HG03442 (cell line): ENCODE measurements around the gene PIK3R6.
"Not testable (repeated sequence)": the region's sequence is repeated elsewhere in the genome, so short reads cannot be mapped to it uniquely, and the experiment has no call there.

ENCODE experiments used
- ATAC-seq: cut with Tn5 transposase; IDR thresholded peaks from one replicate; pipeline ENCODE4 v1.9.1; 2021; ENCODE audit warnings: mild to moderate bottlenecking, moderate library complexity; ENCODE audit not compliant: unreplicated experiment

PIK3R6 gene

DNA sequence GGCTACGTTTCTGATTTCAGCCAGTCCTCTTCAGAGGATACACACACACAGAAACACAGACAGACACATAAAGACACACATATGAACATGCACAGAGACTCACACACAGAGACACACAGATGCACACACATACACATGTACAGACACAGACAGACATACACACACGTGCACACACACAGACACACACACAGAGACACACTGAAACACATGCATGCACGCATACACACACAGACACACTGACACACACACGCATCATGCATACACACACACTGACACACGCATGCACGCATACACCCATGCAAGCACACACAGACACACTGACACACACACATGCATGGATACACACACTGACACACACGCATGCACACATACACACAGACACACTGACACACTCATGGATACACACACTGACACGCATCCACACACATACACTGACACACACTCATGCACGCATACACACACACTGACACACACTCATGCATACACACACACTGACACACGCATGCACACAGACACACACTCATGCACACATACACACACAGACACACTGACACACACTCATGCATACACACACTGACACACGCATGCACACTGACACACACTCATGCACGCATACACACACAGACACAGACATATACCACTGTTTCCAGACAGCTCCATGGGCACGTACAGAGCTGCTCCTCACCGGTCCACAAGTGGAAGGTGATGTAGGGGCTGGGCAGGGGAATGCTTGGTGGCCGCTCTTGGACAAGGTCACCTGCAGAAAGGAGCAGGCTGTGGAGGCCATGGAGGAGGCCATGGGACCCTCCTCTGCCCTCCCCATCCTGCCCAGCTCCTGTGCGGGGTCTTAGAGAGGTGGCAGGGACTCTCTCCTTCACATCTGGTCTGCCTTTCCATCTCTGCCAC is 38.2 kb downstream of the PIK3R6 start:
- no peak for ATAC-seq

DNA sequence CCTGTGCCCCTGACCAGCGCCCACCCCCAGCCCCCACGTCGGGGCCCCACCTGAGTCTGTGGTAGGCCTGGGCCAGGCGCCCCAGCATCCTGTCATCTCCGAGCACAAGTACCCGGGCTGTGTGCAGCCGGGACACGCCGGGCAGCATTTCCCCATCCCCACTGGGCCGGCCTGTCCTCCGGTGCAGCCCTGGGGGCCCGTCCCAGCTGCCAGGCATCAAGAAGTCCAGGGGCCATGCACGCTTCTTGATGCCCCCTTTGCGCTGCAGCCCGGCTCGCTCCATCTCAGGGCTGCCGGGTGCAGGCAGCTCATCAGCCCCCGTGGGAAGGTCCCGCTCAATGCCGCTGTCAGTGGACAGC is 39.0 kb downstream of the PIK3R6 start:
- ATAC-seq = no peak

DNA sequence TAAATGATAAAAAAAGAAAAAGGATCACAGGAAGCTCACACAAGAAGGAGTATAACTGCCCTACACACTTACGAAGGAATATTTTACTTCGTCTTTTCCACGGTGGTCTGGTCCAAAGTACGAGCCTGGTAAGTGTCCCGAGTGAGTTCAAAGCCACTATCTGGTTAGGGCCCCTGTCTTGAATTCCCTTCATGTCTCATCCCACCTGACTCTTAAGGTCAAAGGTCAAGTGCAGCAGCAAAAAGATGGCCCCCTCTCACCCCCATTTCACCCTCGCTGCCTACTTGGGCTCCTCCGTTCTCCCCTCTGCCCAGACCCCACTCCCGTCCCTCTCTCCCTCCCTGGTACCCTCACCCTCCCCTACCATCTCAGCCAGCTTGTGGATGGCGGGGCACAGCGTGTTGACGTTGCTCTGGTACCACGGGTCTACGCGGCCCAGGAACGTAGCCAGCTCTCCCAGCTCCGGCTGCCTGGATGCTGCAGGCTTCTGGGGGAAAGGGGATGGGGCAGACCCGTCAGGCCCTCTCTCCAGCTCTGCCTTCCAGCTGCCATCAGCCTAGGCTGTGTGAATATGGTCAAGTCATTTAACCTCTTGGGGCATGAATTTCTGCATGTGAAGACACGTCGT is 40.6 kb downstream of the PIK3R6 start:
- no peak for ATAC-seq

DNA sequence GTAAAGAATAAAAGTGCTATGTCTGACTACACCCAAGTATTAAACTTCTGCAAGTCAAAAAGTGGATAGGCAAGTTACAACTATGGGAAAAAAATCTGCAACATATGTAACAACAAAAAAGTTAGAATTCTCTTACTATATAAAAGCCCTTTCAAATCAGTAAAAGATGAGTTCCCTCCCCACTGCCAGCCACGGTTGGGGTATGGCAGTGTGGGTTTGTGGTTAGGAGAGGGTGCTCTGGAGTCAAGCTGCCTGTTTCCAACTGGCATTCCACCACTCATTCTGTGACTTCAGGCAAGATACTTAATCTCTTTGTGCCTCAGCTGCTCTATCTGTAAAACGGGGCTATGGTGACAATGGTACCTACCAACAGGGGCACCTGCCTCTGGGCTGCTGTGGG is 41.7 kb downstream of the PIK3R6 start:
- ATAC-seq = no peak

DNA sequence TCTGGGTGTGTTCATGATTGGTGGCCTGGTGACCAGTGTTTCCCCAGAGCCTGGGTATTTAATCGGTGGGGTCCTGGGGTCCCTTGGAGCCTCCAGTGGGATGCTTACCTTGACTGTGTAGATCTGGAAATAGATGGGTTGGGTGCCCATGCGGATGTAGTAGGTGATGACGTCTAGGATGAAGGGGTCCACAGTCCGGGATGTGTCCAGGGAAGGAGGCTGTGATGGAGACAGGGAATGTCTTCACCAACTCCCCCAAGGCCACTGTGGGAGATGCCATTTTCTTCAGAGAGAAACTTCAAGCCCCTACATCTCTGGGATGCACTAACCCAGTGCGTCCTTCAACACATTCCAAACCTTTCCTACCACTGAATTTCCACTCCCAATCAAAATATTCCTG is 44.2 kb downstream of the PIK3R6 start:
- ATAC-seq = no peak

DNA sequence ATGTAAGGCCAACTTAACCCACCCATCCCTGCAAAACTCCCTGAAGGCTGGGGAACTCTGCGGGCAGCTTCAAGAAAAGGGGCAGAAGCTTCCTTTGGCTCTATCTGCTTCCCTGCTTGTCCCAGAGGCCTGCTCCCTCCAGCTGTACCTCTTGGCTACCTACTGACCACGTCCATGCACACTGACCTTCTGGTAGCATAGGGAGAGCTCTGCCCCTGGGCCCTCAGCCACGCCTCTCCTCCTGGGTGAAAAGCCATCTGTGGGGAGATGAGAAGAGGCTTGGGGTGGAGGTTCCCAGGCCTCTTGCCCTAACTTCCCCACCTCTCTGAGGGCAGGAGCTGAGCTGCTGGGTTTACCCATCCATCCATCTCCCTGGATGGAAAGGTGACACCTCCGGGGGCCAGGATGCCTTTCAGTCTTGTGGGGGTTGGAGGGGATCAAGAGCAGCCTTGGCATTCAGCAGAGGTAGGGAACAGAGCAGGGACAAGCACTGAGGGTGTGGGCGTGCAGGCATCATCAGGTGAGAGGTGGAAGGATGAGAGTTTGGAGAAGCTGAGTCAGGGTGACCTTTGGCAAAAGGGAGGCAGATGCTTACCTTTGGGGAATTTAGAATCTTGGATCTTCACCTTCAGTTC is 45.0 kb downstream of the PIK3R6 start:
- ATAC-seq = no peak

DNA sequence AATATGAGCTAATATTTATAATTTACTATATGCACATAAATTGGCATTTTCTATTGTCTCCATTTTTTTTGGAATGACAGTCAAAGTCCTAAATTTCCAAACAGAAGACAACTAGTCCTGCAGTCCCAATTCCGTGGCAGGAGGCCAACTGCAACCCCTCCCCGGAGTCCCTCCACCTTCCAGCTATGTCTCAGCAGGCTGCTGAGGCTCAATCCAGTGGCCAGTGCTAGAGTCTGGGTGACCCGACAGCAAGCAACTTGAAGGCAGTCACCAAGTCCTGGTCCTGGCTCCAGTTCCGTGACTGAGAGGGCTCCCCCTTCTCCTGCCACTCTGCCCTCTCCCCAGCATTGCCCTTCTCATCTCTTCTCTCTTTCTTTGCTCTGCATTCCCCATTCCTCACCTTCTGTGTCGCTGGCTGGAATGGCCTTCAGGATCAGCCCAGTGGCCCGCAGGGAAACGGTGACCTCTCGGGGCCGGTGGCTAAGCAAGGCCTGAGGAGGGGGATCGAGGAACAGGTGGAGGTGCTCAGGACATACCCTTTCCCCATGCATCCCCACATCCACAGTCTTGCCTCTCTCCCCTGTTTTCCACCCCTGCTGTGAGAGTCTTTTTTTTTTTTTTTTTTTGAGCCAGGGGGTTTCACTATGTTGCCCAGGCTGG is 45.9 kb downstream of the PIK3R6 start:
- no peak for ATAC-seq

DNA sequence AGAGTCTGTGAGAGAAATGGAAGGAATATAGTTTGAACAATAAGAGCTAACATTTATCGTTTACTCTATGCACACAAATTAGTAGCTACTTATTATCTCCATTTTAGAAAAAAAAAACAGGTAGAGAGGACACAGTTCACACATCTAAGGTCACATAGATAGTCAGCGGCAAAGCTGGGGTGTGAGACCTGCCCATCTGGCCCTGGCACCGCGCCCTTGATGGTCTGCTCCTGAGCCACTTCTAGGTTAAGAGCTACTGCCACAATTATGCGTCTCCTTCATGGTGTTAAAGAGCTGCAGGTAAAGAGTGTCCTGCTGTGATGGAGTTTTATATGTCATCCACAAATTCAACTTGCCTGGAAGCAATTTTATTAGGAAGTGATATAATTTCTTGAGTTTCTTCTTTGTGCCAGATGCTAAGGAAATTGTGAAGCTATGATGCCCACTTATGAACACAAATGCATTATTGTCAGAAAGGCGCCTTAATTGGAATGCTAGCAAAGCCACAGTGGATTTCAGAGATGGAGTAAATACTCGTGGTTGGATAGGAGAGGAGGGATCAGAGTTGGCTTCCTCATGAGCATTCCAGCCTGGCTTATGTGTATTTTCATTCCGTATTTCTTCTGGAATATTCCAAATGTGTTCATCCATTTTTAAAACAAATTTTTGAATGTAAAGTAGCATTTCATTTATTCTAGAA is 47.0 kb downstream of the PIK3R6 start:
- no peak for ATAC-seq

DNA sequence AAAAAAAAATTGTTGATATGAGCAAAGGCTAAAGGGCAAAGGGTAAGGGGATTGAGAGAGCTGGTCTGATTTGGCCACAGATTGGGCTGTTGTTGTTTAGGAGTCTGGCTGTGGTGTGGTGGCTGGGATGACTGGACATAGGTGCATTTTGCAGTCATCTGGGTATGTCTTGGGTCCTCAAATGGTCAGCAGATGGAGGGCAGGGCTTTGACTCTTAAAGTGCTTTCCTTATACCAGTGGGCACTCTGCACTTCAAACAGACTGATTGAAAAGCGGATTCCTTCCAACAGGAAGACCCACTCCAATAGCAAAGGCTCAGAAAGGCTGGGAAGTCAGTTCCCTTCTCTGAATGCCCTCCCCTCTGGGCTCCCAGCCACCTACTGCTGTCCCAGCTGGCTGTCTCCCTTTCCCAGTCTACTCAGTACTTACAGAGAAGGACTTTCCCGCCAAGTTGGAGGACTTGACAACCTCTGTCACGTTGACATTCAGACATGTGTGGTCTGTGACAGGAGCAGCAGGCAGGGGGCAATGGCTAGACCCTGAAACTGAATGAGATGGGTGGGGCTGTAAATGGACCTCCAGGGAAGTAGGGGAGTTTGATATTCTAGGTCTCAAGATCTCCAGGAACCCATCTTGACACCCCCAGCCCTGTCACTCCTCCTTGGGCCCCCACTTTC is 48.7 kb downstream of the PIK3R6 start:
- no peak for ATAC-seq

DNA sequence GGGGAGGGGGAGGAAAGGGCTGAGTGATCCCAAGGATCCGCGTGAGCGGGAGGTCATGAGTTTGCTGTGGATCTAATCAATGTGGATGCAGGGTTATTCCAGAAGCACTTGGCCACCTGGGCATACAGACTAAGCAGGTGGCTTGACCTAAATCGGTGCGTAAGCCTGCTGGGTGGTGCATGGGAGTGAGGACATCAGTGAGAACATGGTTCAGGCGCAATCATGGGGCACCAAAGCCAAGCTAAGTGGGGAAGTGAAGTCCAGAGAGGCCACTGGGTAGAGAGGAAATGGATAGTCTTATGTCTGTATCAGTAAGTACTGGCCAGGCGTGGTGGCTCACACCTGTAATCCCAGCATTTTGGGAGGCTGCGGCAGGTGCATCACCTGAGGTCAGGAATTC is 49.4 kb downstream of the PIK3R6 start:
- no peak for ATAC-seq

DNA sequence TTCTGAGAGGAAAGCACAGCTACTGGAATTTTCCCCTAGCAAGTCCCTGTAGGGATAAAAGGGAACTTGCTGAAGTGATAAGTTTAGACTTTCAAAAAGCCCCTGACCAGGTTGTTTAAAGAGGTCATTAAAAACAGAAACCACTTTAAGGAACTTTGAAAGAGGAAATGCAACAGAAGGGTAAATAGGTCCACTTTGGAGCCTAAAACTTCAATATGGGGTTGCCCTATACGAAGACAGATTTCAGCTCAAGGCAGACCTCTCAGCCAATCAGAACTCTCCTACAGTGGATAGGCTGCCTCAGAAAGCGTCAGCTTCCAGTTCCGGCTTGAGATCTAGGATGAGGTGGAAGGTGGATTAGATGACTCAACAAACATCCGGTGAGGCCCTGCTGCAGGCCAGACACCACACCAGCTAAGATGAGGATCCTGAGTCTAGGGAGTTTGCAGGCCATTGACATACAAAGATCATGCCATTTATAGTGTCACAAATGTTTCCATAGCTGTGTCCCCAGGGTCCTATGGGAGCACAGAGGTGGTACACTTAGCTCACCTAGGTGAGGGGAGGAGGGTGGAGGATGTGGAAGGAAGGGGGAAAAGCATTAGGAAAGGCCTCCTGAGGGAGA is 60.4 kb downstream of the PIK3R6 start:
- ATAC-seq = peak; percentile 86

DNA sequence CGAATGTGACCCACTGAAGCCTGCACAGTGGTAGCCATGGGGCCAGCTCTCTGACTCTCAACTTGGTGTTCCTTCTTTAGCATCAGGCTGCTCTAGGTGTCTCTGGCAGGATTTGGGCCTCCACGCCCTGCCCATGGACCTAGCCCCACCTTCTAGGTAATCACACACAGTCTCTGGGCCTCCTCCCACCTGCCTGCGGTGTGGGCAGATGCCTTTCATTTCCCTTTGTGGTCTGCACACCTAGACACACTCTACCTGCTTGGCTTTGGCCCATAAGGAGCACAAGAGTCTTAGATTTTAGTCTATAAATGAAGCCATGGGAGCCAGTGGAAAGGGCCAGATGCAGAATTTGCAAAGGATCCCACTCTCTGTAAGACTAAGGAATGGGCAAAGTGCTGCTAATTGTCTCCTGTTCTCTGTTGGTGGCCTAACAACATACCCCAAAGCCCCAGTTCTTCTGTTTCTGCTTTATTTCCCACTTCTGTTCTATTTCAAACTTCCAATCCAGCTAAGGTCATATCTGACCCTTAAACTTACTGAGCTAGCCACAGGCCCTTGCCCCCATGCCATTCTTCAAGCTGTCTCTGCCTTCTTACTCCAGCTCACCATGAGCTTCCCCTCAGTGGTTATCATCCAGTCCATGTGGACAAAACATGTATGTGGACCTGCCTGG is 61.1 kb downstream of the PIK3R6 start:
- ATAC-seq = no peak

DNA sequence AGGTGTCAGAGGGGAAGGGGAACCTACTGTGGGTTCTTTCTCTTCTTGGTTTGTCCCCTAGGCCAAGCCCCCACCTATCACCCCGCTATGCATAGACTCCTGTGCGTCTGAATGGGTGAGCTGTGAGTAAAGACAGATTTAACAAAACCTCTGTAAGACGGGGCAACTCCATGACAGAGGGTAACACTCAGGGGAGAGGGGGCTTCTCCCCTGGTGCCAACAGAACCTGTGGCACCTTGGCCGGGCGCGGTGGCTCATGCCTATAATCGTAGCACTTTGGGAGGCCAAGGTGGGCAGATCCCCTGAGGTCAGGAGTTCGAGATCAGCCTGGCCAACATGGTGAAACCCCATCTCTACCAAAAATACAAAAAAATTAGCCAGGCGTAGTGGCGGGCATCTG is 62.1 kb downstream of the PIK3R6 start:
- not testable (repeated sequence) for ATAC-seq

DNA sequence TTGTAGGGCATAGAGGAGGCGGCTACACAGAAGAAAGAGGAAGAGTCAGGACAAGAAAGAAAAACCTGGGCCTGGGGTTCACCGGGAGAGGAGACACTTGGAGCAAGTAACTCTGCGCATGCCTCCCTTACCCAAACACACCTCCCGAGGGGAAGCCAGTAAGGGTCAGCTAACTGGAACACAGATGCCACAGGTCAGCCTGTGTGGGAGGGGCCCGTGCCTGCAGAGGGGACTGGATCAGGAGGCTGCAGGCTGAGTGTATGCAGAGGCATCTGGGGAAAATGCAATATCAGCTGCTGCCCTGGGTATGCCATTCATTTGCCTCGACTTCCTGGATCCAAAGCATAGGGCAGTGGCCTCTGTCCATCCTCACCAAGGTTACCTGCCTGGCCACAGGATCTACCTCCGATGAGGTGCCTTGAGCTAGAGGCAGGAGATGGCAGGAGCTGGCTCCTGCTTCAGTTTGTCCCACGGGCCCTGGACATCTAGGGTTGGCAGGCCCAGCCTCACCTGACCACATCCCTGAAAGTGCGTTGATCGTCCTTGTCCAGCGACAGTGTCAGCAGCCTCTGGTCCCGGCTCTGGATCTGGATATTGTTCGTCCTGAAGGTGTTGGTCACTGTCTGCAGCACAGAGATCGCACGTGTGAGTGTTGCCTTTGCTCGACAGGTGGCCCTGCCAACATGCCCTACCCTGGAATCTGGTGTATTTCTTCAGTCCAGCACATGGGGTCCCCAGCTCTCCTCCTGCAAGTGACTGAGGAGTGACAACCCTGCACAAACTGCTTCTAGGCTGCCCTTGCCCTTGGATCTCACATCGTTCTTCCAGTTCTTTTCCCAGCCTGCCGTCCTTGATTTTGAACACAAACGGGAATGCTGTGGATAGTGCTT is 63.7 kb downstream of the PIK3R6 start:
- ATAC-seq = no peak

DNA sequence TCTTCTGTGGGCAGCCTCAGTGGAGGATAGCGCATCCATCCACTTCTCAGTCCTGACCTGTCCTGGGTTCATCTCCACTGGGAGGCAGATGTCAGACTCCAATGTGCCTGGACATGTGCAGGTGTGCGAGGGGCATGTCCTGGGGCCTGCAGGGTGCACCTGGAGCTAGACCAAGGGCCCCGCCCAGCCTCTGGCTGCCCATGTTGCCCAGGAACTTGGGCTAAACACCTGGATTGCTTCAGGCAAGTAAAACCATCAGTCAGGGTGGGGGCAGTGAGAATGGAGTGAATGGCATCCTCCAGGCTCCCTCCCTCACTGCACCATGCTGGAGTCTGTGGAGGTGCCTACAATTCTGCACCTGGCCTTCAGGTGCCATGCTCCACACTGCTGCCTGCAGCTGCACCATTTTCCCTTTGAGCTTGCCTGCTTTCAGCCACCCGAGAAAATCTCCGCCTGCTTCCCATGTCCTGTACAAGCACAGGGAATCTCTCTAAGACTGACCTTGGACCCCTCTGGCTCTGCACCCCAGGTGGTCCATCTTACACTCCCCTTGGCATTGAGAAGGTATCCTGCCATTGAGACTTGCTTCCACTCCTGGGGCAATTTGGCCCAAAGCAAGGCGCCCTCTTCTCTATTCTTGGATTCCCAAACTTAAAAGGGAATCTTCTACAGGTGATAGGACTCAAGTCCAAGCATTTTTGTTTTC is 66.2 kb downstream of the PIK3R6 start:
- no peak for ATAC-seq

DNA sequence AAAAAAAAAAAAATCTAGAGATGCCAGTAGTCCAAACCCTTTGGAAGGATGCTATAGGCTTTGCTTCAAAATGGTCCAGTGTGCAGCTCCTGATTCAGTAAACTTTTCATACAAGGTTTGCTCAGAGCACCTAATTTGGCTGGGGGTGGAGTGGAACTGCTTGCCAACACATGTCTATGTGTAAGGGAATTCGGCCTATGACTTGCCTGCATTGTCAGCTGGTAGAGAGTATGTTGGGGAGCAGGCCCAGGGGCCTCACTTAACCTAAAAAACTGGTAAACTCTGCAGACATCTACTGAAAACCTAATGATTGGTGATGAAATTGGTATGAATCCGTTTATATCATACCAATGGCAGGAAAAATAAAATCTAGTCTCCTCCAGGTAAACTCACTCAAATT is 66.8 kb downstream of the PIK3R6 start:
- ATAC-seq = no peak

DNA sequence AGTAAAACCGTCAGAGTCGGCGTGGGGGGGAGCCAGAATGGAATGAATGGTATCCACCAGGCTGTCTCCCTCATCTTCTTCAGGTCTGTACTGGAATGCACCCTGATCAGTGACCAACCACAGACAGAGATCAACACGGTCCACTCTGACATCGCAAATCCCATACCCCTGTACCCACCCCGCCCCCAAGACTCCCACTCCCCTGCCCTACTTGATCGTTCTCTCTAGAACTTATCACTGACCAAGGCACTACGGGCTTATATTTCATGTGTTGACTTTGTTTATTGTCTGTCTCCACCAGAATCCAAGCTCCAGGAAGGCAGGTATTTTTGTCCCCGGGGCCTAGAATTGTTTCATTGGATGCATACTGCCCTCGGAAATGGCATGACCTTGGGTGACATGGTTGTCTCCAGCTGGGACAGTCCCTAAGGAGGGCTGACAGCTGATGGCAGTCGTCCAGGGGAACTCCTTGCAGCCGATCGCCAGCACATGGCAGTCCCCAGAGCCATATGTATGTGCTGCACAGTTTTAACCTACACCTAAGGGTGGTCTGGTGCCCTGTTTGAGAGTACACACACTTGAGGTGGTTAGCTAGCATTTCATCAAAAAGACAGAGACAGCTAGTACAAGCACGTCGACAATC is 67.8 kb downstream of the PIK3R6 start:
- no peak for ATAC-seq
